Measurements from ENCODE around the gene MGAT5. TPM values are rescaled to one million over a fixed set of nuclear protein-coding genes. Genes with fewer than 3 reads are reported as not detected.

MGAT5 gene
- total RNA-seq, 1 donor from 2014 or later: 37.5 TPM

DNA sequence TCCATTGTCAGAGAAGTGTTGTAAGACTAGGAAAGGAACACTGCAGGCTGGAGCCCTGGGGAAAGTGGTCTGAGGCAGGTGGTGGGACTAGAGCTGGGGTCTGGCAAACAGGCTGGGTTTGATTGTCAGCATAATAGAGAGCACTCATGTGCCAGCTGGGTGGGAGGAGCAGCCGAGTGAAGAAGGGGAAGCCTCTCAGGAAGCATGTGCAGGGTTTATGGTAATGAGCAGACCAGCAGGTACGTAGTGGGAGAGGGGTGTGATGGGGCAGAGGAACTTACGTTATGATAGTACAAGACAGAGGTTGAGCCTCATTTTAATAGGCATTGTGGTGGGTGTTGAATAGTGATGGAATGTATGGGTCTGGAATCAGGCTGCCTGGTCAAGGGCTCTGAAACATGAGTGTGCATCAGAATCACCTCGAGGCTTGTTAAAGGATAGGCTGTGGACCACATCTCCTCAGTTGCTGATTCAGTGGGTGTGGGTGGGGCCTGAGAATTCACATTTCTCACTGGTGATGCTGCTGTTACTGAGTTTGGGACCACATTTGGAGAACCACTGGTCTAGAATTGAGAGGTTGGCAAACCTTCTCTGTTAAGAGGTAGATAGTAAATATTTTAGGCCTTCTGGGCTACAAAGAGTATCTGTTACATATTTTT, 1.7 kb upstream of the MGAT5 start:
- DNase-seq (ENCODE audit: low spot score): no peak

DNA sequence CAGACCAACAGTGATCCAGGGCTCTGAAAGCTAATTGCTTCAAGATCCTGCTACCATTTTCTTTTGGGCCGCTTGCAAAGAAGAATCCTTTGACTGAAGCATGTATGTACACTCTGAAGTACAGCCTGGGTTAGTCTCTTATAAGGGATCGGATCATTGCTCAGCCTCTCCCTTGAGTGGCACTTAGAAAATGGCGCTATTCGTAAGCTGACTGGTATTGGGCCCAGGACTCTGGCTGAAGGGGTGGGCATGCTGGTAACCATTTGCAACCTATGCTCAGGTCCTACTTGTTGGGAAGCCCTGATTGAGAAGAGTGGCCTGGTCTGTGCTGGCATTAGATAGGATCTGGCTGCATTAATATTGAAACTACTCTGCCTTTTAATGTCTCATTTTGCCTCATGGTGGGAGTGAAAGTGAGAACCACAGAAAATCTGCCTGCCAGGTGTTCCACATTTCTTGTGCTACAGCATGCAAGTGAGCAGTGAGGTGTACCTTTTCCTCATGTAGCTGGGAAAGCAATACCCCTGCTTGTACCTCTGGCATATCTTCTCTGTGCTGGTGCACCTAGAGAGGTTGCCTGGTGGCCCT, 661 bp upstream of the MGAT5 start:
- no peak for DNase-seq (ENCODE audit: low spot score)

DNA sequence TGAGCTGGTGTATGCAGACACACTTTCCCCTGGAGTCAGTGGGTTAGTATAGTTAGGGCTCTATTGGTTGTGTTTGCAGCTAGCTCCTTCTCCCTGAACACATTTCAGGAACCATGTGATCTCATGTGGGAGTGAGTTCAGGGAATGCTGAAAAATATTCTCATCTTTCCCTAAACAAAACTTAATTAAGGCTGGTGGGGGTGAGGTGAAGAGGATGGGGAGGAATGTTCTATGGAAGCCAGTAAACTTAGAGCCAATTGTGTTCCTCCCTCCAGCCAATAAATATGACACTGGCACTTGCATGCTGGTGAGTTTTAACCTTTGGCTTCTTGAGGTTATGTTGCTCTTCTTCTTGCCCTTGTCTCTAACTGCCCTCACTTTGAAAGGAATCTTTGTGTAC, 952 bp downstream of the MGAT5 start:
- no peak for DNase-seq (ENCODE audit: low spot score)

DNA sequence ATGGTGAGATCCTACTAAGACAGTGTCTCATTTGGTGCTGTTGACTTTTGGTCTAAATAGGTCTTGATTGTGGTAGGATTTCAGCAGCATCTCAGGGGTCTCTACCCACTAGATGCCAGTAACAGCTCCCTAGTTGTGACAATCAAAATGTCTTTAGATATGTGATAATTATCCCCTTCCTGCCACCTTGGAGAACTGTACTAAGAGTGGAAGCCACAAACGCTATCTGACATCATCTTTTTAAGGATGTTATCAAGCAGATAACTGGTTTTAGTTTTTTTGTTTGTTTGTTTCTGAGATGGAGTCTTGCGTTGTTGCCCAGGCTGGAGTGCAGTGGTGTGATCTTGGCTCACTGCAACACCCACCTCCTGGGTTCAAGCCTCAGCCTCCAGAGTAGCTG, 3.1 kb downstream of the MGAT5 start:
- DNase-seq (ENCODE audit: low spot score): no peak

DNA sequence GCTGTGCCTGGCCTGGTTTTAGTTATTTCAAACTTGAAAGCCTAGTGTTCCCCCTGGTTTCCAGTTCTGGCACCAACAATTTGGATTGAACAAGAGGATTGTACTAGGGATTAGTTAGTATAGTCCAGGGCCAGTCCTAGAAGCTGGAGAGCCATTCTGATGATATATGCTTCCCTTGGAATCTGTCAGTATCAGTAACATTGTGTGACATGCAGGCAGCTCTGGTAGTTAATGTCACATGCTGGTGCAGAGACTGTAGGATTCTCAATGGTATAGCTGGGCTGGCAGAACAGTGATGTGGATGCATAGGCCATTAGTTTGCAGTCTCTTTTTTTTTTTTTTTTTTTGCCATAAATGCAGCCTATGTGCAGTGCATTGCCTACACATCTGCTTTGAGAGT, 3.6 kb downstream of the MGAT5 start:
- DNase-seq (ENCODE audit: low spot score): no peak

DNA sequence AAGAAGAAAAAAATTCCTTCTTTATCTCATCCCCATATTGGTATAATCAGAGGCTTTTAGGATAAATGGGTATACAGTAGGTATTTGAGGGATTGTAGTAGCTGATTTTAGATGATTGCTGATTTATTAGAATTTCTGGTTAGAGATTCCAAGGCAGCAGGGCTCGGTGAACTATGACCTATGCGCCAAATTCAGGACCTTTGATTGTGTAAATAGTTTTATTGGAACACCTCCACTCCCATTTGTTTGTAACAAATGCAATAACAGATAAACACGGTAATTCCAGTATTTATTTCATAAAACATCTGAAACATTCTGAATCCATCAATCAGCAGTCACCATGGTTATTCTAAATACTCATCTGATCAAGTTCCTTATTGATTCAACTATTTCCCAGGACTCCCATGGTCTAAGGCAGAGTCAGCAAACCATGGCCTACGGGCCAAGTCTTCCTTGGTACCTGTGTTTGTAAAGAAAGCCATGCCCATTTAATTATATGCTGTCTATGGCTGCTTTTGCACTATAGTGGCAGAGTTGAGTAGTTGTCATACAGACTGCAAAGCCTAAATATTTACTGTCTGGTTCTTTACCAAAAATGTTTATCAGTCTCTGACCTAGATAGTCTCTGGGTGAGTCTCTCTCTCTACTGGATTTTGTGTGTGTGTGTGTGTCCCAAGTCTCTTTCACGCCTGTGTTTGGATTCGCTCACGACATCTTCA, 4.3 kb downstream of the MGAT5 start:
- DNase-seq (ENCODE audit: low spot score): no peak

- DNase-seq (ENCODE audit: low spot score): no peak
Observed at GRCh38 chr2:134258684-134259388, 5.0 kb downstream of the MGAT5 start.

GRCh38 chr2:134259571-134259970, 5.7 kb downstream of the MGAT5 start:
- DNase-seq (ENCODE audit: low spot score): no peak

- DNase-seq (ENCODE audit: low spot score): no peak
Observed at GRCh38 chr2:134259994-134260393, 6.1 kb downstream of the MGAT5 start.

GRCh38 chr2:134260713-134261112, 6.8 kb downstream of the MGAT5 start:
- DNase-seq (ENCODE audit: low spot score): no peak

GRCh38 chr2:134261398-134262131, 7.7 kb downstream of the MGAT5 start:
- no peak for DNase-seq (ENCODE audit: low spot score)

GRCh38 chr2:134262684-134263083, 8.8 kb downstream of the MGAT5 start:
- no peak for DNase-seq (ENCODE audit: low spot score)

DNA sequence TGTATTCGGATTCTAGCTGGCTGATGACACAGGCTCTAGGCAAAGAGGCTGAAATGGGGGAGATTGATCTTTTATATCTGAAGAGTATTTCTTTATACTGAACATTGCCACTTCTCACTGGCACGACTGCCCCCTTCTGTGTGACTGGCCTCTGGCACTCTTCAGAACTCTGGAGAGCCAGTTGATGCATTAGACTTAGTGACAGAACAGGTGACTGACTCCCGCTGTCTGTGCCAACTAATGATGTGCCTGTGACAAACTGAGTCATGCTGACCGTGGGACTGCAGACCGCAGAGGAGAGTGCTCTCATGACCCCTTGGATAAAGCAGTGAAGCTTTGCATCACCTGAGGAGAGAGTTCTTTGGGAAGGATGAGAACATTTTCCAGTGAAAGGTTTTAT, 14.4 kb downstream of the MGAT5 start:
- no peak for DNase-seq (ENCODE audit: low spot score)

DNA sequence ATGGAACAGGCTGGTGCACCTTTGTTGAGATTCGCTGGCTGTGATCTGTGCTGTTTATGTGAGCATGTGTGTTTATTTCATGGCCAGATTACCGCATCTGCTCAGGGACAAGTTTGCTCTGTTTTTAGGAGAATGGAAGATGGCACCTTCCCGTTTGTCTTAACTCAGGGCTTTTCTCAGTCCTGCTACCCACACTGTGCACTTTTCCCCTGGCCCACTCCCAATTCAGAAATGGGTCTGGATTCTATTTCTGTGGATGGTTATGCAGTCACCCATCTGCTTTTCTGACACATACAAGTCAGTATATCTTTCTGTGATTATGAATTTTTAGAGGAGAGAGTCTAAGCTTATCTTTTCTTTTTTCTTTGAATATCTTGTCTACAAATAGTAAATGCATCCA, 15.4 kb downstream of the MGAT5 start:
- no peak for DNase-seq (ENCODE audit: low spot score)

DNA sequence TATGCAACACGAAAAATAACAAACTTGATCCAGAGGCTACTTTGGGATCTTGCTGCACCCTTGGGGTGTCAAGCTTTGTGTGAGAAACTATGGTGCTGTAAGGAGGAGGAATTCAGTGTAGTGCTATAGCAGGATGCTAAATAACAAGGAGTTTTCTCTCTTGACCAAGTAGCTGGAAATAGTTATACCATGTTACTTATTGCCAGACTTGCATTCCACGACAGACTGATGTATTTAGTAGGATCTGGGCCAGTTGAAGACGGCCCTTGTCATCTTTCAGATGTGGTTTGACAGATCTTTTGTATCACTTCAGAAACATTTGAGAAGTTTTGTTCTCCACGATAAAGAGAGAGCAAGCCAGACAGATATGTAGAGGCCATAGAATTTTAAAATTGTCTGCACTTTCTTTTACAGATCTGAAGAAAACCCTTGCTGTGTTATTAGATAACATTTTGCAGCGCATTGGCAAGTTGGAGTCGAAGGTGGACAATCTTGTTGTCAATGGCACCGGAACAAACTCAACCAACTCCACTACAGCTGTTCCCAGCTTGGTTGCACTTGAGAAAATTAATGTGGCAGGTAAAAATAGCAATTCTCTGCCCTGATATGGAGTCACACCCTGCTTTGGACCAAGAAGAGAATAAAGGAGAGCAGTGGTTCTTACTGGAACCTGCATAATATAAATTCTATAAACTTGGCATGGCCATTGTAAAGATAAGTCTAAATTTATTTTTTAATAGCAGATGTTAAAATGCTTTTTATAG, 16.3 kb downstream of the MGAT5 start:
- no peak for DNase-seq (ENCODE audit: low spot score)

DNA sequence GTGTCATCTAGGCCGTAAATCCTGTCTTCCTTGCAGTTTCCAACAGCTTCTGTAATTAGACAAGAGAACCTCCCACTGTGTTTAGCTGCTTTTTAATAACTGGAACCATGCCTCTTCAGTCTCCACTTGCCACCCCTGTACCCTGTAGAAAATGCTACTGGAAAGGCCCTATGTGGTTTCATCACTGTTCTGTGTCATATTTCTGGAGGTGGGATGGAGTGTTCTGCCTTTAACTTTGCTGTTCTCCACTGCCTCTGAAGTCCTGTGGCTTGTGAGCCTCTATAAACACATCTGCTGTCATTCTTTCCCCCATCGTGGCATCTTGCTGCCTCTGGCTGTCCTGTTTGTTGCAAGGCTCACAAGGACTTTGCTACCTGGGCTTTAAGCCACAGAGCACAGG, 17.9 kb downstream of the MGAT5 start:
- no peak for DNase-seq (ENCODE audit: low spot score)

DNA sequence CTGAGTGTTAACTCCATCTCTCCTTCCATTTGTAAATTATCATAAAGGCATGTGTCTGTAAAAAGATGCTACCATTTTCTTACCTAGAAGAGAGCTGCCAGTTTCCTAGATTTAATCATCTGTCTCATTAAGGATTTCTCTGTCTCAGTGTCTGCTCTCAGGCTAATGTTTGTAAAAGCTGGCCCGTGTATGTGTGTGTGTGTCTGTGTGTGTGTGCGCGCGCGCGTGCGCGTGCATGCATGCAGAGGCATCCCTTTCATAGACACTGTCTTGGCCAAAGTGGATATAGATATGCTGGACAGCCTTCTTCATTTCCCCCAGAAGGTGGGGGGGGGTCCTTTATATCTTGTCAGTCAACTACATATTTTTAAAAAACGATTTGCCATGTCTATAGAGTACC, 18.9 kb downstream of the MGAT5 start:
- no peak for DNase-seq (ENCODE audit: low spot score)

DNA sequence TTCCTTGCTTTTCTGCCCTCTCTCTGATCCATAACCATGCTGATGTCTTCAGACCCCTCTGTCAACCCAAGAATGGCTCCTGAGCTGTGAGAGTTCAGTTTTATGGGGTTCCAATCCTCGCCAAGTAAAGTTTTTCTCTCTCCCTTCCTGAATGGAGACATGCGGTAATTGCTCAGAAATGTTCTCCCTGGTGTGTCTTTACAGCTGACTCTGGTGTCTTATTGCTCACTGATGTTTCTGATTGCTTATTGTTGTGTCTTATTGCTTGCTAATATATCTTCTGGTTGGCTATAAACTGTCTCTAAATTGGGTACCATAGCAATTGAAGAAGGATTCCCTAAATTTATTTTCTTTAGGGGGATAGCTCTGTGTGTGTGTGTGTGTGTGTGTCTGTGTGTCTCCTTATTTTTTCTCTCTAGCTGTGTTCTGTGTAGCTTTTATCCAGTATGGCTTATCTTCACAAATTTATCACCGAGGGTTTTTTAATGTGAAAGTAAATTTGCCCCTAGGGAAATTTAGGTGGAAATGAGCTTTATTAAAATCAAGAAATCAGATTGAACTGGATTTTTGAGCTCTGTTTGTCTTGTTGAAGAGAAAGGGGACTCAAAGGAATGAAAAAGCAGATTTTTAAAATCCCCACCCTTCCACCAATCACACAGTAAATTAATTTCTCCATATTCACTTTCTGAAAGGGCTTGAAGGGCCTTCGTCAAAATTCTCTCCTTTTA, 19.5 kb downstream of the MGAT5 start:
- no peak for DNase-seq (ENCODE audit: low spot score)

DNA sequence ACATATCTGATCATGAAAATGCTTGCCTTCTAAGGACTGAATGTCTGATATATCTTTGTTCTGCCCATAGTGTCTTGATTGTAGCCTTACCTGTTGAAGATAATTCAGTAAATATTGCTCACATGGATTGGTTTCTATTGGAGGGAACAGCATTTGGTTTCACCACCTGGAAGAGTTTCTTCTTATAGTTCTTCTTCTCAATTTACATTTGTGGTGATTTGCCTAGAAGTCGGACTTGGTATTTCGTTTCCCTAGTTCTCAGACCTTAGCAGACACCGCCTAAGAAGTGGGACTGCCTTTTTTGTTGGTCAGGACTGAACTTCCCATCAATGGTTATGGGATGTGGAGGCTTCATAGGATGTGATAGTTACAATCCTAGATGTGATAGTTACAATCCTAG, 20.2 kb downstream of the MGAT5 start:
- DNase-seq (ENCODE audit: low spot score): no peak
